ENCODE measurements around the gene HORMAD1.
"Not testable (repeated sequence)": the region's sequence is repeated elsewhere in the genome, so short reads cannot be mapped to it uniquely, and the experiment has no call there.

HORMAD1 gene

DNA sequence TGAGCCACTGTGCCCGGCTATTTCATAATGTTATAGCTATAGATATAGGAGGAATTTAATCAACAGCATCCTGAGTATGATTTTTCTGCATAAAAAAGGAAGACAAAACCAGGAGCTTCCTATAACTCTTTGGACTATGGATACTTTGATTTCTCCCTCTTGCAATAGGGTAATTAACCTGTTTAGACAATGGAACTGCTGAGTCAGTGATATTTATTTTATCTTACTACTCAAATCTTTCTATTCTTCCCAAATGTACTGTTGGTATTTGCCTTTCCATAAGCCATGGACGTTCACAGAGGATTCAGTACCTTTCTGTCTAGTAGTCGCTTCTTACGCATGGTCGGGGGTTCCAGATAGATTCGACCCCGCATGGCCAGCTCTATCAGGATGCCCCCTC, 57.4 kb downstream of the HORMAD1 start:
- no peaks in the 10 kb centered on the region for H3K27me3 ChIP-seq (ENCODE audit: insufficient read depth, low read length)
- no peak overlapping the region for H3K4me3 ChIP-seq (ENCODE audit: low read depth, low read length)
- H3K79me2 ChIP-seq (ENCODE audit: control insufficient read depth, insufficient read depth, low read length, unreplicated experiment) = no peaks in the 10 kb centered on the region
- no peak overlapping the region for H2AFZ ChIP-seq (ENCODE audit: low read length, unreplicated experiment)
- no peaks in the 10 kb centered on the region for H3K4me1 ChIP-seq (ENCODE audit: control insufficient read depth, insufficient read depth, low read length, unreplicated experiment)
- H3K36me3 ChIP-seq (ENCODE audit: insufficient read depth, low read length) = peaks cover 13% of the 10 kb centered on the region
- no peak overlapping the region for H3K27ac ChIP-seq (ENCODE audit: low read depth, low read length)

DNA sequence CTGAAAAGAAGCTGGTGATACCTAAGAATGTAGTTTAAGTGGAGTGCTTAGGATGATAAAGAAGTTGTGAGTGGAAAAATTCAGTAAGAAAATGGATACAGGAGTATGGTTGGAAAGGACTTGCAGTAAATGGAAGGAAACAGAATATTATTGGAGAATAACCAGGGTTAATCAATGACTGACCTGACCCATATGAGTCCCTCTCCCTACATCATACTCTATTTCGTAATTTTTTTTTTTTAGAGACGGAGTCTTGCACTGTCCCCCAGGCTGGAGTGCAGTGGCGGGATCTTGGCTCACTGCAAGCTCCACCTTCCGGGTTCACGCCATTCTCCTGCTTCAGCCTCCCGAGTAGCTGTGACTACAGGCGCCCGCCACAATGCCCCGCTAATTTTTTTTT, 57.9 kb downstream of the HORMAD1 start:
- no peak overlapping the region for H3K27ac ChIP-seq (ENCODE audit: low read depth, low read length)
- no peaks in the 10 kb centered on the region for H3K27me3 ChIP-seq (ENCODE audit: insufficient read depth, low read length)
- H3K79me2 ChIP-seq (ENCODE audit: control insufficient read depth, insufficient read depth, low read length, unreplicated experiment) = no peaks in the 10 kb centered on the region
- no peaks in the 10 kb centered on the region for H3K4me1 ChIP-seq (ENCODE audit: control insufficient read depth, insufficient read depth, low read length, unreplicated experiment)
- H3K4me3 ChIP-seq (ENCODE audit: low read depth, low read length) = no peak overlapping the region
- no peak overlapping the region for H2AFZ ChIP-seq (ENCODE audit: low read length, unreplicated experiment)
- H3K36me3 ChIP-seq (ENCODE audit: insufficient read depth, low read length) = peaks cover 13% of the 10 kb centered on the region

DNA sequence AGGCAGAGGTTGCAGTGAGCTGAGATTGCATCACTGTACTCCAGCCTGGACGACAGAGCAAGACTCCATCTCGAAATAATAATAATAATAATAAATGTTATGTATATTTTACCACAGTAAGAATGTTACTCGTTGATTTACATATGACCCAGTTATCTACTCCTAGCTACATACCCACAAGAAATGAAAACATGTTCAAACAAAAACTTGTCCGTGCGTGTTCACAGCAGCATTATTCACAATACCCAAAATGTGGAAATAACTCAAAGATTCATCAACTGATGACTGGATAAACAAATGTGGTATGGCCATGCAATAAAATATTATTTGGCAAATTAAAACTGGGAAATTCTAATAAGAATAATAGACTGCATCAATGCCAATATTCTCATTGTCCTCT, 59.5 kb downstream of the HORMAD1 start:
- H3K4me1 ChIP-seq (ENCODE audit: control insufficient read depth, insufficient read depth, low read length, unreplicated experiment) = no peaks in the 10 kb centered on the region
- H3K36me3 ChIP-seq (ENCODE audit: insufficient read depth, low read length) = peaks cover 13% of the 10 kb centered on the region
- no peak overlapping the region for H3K27ac ChIP-seq (ENCODE audit: low read depth, low read length)
- no peak overlapping the region for H2AFZ ChIP-seq (ENCODE audit: low read length, unreplicated experiment)
- no peak overlapping the region for H3K4me3 ChIP-seq (ENCODE audit: low read depth, low read length)
- H3K27me3 ChIP-seq (ENCODE audit: insufficient read depth, low read length) = no peaks in the 10 kb centered on the region
- no peaks in the 10 kb centered on the region for H3K79me2 ChIP-seq (ENCODE audit: control insufficient read depth, insufficient read depth, low read length, unreplicated experiment)

DNA sequence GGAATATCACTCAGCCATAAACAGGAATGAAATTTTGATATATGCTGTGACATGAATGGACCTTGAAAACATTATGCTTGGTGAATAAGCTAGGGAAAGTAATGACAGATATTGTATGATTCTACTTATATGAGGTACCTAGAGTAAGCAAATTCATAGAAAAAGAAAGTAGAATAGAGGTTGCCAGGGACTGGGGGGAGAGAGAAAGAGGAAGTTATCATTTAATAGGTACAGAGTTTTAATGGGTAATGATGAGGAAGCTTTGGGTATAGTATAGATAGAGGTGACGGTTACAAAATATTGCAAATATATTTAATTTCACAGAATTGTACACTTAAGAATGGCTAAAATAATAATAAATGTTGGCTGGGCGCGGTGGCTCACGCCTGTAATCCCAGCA, 60.1 kb downstream of the HORMAD1 start:
- H3K4me3 ChIP-seq (ENCODE audit: low read depth, low read length) = no peak overlapping the region
- peaks cover 13% of the 10 kb centered on the region for H3K36me3 ChIP-seq (ENCODE audit: insufficient read depth, low read length)
- no peaks in the 10 kb centered on the region for H3K79me2 ChIP-seq (ENCODE audit: control insufficient read depth, insufficient read depth, low read length, unreplicated experiment)

DNA sequence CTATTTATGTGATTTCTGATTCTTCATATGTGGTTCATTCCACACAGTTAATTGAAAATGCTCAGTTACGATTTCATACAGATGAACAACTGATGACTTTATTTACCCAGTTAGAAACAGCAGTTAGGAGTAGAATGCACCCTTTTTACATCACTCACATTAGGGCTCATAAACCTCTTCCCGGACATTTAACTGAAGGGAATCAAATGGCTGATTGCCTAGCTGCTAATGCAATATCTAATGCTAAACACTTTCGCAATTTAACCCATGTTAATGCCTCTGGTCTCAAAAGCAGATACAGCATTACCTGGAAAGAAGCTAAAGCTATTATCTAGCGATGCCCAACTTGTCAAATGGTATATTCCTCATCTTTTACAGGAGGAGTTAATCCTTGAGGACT, 63.6 kb downstream of the HORMAD1 start:
- not testable (repeated sequence) for H3K27ac ChIP-seq (ENCODE audit: low read depth, low read length); H2AFZ ChIP-seq (ENCODE audit: low read length, unreplicated experiment); H3K79me2 ChIP-seq (ENCODE audit: control insufficient read depth, insufficient read depth, low read length, unreplicated experiment); H3K27me3 ChIP-seq (ENCODE audit: insufficient read depth, low read length); H3K4me3 ChIP-seq (ENCODE audit: low read depth, low read length); H3K4me1 ChIP-seq (ENCODE audit: control insufficient read depth, insufficient read depth, low read length, unreplicated experiment)
- H3K36me3 ChIP-seq (ENCODE audit: insufficient read depth, low read length) = peaks cover 13% of the 10 kb centered on the region

More for the DNA sequence above, 60.1 kb downstream of the HORMAD1 start:
- Histone ChIP-seq H2AFZ (ENCODE audit: low read length, unreplicated experiment) (no peak overlapping the region), H3K27me3 (ENCODE audit: insufficient read depth, low read length) (no peaks in the 10 kb centered on the region), H3K27ac (ENCODE audit: low read depth, low read length) (no peak overlapping the region), H3K4me1 (ENCODE audit: control insufficient read depth, insufficient read depth, low read length, unreplicated experiment) (no peaks in the 10 kb centered on the region)

DNA sequence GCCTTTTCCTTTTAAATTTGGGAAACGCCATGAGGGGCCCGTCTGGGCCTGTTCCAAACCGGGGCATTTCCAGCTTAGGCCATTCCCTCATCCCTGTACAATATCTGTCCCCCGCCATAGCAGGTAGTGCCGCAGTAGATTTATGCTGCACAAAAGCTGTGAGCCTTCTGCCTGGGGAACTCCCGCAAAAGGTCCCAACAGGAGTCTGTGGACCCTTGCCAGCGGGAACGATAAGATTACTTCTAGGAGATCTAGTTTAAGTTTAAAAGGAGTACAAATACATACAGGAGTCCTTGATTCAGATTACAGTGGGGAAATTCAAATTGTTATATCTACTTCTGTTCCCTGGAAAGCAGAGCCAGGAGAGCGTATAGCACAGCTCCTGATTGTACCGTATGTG, 66.1 kb downstream of the HORMAD1 start:
- not testable (repeated sequence) for H3K36me3 ChIP-seq (ENCODE audit: insufficient read depth, low read length); H3K27me3 ChIP-seq (ENCODE audit: insufficient read depth, low read length); H3K4me3 ChIP-seq (ENCODE audit: low read depth, low read length); H3K4me1 ChIP-seq (ENCODE audit: control insufficient read depth, insufficient read depth, low read length, unreplicated experiment); H2AFZ ChIP-seq (ENCODE audit: low read length, unreplicated experiment); H3K79me2 ChIP-seq (ENCODE audit: control insufficient read depth, insufficient read depth, low read length, unreplicated experiment); H3K27ac ChIP-seq (ENCODE audit: low read depth, low read length)

DNA sequence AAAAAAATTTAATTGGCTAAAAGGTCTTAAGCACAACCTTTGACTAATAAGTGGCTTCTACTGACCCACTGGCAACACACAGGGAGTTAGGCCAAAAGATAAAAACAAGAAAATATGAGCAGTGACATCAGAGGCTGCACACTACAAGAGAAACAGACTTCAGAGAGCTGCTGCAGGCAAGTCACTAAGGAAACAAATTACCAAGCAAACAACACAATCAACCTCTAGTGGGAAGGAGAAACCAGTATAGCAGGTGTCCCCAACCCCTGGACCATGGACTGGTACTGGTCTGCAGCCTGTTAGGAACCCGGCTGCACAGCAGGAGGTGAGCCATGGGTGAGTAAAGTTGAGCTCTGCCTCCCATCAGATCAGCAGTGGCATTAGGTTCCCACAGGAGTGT, 70.5 kb downstream of the HORMAD1 start:
- Histone ChIP-seq H3K79me2 (ENCODE audit: control insufficient read depth, insufficient read depth, low read length, unreplicated experiment) (no peaks in the 10 kb centered on the region), H3K4me3 (ENCODE audit: low read depth, low read length) (no peak overlapping the region), H3K27ac (ENCODE audit: low read depth, low read length) (no peak overlapping the region), H2AFZ (ENCODE audit: low read length, unreplicated experiment) (no peak overlapping the region), H3K27me3 (ENCODE audit: insufficient read depth, low read length) (no peaks in the 10 kb centered on the region), H3K4me1 (ENCODE audit: control insufficient read depth, insufficient read depth, low read length, unreplicated experiment) (no peaks in the 10 kb centered on the region), H3K36me3 (ENCODE audit: insufficient read depth, low read length) (peaks cover 16% of the 10 kb centered on the region)

DNA sequence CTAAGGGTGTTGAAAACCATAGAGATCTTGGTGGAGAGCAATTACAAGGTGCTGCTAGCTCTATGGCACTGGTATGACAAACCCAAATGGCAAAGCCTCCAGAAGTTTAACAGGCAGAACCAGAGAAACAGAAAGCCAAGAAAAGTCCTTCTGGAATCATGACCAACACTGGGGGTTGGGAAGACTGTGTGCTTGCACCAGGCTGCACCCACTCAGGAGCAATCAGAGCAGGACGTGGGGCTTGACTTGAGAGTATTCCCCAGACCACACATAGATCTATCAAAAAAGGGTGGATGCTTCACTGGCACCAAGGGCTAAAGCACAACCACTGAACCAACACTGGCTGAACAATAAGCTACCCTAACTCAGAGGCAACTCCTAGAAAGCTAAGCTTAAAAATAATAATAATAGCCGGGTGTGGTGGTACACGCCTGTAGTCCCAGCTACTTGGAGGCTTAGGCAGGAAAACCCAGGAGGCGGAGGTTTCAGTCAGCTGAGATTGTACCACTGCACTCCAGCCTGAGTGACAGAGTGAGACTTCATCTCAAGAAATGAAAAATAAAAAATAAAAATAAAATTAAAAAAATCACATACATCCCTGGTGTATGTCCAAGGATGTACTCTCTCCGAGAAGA, 71.1 kb downstream of the HORMAD1 start:
- no peaks in the 10 kb centered on the region for H3K79me2 ChIP-seq (ENCODE audit: control insufficient read depth, insufficient read depth, low read length, unreplicated experiment)
- no peaks in the 10 kb centered on the region for H3K4me1 ChIP-seq (ENCODE audit: control insufficient read depth, insufficient read depth, low read length, unreplicated experiment)
- H3K27ac ChIP-seq (ENCODE audit: low read depth, low read length) = no peak overlapping the region
- peaks cover 16% of the 10 kb centered on the region for H3K36me3 ChIP-seq (ENCODE audit: insufficient read depth, low read length)
- no peak overlapping the region for H3K4me3 ChIP-seq (ENCODE audit: low read depth, low read length)
- H3K27me3 ChIP-seq (ENCODE audit: insufficient read depth, low read length) = no peaks in the 10 kb centered on the region
- H2AFZ ChIP-seq (ENCODE audit: low read length, unreplicated experiment) = no peak overlapping the region
